ENCODE measurements around the gene SPRYD7.

GRCh38 chr13:49939321-49939720 is 3.2 kb upstream of the SPRYD7 start:
- TF ChIP-seq EZH2 (IDR thresholded peaks at IDR 0.05; ENCODE audit: insufficient read depth, poor library complexity, severe bottlenecking): no peak
- TF ChIP-seq EZH2phosphoT487 (IDR thresholded peaks at IDR 0.05; ENCODE audit: insufficient read depth, low read depth): no peak
